Activated CD4-positive, alpha-beta memory T cell treated with anti-CD3 and anti-CD28 coated beads for 36 hours (primary cell): Measurements from ENCODE around the gene NTRK3. TPM values are rescaled to one million over a fixed set of nuclear protein-coding genes. Genes with fewer than 3 reads are reported as not detected.

Experiments used
- CTCF ChIA-PET: fragments of 350-600 bp; sonication (Branson Sonifier 250); formaldehyde crosslinking; loops from one replicate; lab custom pipeline; 2021; ENCODE audit warnings: antibody characterized with exemption, inconsistent platforms; lab: Charles Lee
- POLR2A ChIA-PET: fragments of 350-600 bp; sonication (Branson Sonifier 250); formaldehyde crosslinking; loops from one replicate; lab custom pipeline; 2021; ENCODE audit warnings: antibody characterized with exemption; lab: Charles Lee
- DNase-seq: peaks from one replicate; pipeline ENCODE4 v3.0.0-alpha.2; 2020
- H3K27ac Mint-ChIP-seq: one replicate; pipeline ENCODE4 v1.8.0; 2021; ENCODE audit warnings: mixed read lengths
- H3K27me3 Mint-ChIP-seq: one replicate; pipeline ENCODE4 v1.8.0; 2021; ENCODE audit warnings: mixed read lengths
- H3K36me3 Mint-ChIP-seq: one replicate; pipeline ENCODE4 v1.8.0; 2021; ENCODE audit warnings: mixed read lengths
- H3K4me1 Mint-ChIP-seq: one replicate; pipeline ENCODE4 v1.8.0; 2021; ENCODE audit warnings: low read depth, mixed read lengths
- H3K4me3 Mint-ChIP-seq: one replicate; pipeline ENCODE4 v1.8.0; 2021; ENCODE audit warnings: mild to moderate bottlenecking, mixed read lengths
- H3K9me3 Mint-ChIP-seq: one replicate; pipeline ENCODE4 v1.8.0; 2021; ENCODE audit warnings: mixed read lengths
- intact Hi-C: fragments of 100-400 bp; cut with micrococcal nuclease; formaldehyde crosslinking; loops from one replicate; pipeline ENCODE4 v1.15.1; 2023
- total RNA-seq, 2 experiments: library from RNA; stranded (reverse); gene quantifications; one replicate each; pipeline ENCODE4 v1.2.3, GENCODE V29; 2021

Gene NTRK3
- total RNA-seq, 2 experiments from 2014 or later, result 0.78 to 0.85 TPM

DNA sequence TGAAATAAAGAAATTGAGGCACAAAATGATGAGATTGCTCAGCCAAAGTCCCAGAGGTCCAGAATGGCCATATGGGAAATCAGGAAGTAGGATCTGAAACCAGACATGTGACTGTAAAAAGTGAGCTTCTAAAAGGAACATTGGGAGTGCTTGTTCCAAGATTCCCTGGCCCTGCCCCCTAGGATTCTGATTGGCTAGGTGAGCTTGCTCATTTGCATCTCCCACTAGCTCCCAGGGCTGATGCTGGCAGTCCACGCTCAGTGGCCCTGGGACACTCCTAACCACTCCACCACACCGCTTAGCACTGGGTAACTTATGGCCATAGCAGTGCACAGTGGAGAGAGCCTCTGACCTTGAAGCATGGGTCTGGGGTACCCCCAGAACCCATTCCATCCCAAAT lies 326.7 kb downstream of the NTRK3 start:
- ChIA-PET POLR2A (no interaction called here), CTCF (no interaction called here)
- no peak overlapping the region for H3K4me3 Mint-ChIP-seq
- no peaks in the 10 kb centered on the region for H3K27me3 Mint-ChIP-seq
- no peaks in the 10 kb centered on the region for H3K4me1 Mint-ChIP-seq
- no peaks in the 10 kb centered on the region for H3K36me3 Mint-ChIP-seq
- no peak overlapping the region for H3K27ac Mint-ChIP-seq
- H3K9me3 Mint-ChIP-seq, result no peaks in the 10 kb centered on the region
- no peak for DNase-seq
- intact Hi-C loops, result no loop called here

DNA sequence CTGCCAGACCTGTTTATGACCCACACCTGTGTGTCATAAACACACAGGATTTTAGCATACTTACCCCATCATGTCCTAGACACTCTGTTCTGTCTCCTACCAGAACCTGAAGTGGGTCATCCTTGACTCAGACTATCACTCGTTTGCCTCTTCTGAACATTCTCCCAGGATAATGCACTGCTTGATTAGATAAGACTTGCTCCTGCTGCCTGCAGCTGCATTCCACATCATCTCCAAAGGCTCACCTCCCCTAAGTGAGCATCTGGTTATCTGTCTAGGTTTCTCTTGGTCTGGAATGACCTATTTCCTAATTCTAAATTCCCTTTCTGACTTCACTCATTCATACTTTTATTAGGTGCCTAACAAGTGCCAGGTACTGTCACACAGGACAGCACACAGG lies 332.1 kb downstream of the NTRK3 start:
- CTCF ChIA-PET, result no interaction called here
- H3K4me1 Mint-ChIP-seq, result no peaks in the 10 kb centered on the region
- no peak for DNase-seq
- H3K27me3 Mint-ChIP-seq, result peaks cover 1% of the 10 kb centered on the region
- no peak overlapping the region for H3K27ac Mint-ChIP-seq
- POLR2A ChIA-PET, result no interaction called here
- intact Hi-C loops, result no loop called here
- H3K4me3 Mint-ChIP-seq, result no peak overlapping the region
- H3K9me3 Mint-ChIP-seq, result no peaks in the 10 kb centered on the region
- no peaks in the 10 kb centered on the region for H3K36me3 Mint-ChIP-seq

DNA sequence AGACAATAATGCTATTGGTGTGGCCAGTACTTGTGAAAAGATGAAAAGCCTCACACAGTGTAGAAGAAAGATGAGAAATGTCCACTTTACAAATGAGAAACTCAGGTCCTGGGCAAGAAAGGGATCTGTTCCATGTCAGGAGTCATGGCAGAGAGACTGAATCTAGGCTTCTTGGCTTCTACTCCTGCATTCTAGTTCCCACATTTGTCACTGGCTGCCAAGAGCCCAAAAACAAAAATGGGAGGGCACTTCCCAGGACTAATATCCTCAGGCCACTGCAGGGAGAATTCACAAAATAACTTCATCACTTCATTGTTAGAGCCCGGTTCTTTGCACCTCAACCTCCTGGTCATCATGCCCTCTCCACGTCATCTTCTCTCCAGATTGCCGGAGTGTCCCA lies 337.5 kb downstream of the NTRK3 start:
- H3K27me3 Mint-ChIP-seq, result peaks cover 1% of the 10 kb centered on the region
- H3K36me3 Mint-ChIP-seq, result no peaks in the 10 kb centered on the region
- intact Hi-C loops, result no loop called here
- no peaks in the 10 kb centered on the region for H3K4me1 Mint-ChIP-seq
- no peaks in the 10 kb centered on the region for H3K9me3 Mint-ChIP-seq
- CTCF ChIA-PET, result no interaction called here
- no peak overlapping the region for H3K27ac Mint-ChIP-seq
- POLR2A ChIA-PET, result no interaction called here
- no peak for DNase-seq
- no peak overlapping the region for H3K4me3 Mint-ChIP-seq

DNA sequence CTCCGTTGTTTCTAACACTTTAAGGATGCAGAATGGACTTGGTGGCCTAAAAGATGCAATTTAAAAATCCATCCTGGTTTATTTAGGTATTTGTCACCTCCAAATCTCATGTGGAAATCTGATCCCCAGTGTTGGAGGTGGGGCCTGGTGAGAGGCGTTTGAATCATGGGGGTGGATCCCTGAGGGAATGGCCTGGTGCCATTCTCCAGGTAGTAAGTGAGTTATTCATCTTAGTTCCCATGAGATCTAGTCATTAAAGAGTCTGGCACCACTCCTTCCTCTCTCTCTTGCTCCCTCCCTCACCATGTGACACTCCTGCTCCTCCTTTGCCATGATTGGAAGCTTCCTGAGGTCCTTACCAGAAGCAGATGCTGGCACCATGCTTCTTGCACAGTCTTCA lies 339.1 kb downstream of the NTRK3 start:
- Mint-ChIP-seq H3K4me3 (no peak overlapping the region), H3K27me3 (peaks cover 3% of the 10 kb centered on the region), H3K4me1 (no peaks in the 10 kb centered on the region), H3K9me3 (no peaks in the 10 kb centered on the region), H3K36me3 (no peaks in the 10 kb centered on the region), H3K27ac (no peak overlapping the region)
- no peak for DNase-seq
- intact Hi-C loops, result no loop called here
- POLR2A ChIA-PET, result no interaction called here
- CTCF ChIA-PET, result no interaction called here

DNA sequence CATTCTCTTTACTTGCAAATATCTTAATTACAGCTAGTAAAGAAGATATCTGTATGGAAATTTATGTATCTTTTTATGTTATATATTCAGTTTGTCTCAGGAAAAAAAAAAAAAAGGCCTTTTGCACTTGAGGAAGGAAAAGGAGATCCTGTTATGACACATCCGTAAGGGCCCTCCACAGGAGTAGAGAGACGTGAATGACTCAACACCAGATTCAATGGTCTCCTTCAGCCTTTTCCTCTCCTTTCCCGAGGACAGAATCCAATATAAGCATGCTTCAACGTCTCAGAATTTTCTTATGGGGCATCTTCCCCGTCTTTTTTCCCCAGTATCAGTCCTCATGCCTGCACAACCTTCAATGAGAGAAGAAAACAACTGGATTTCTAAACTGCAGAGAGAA lies 340.3 kb downstream of the NTRK3 start:
- Mint-ChIP-seq H3K36me3 (no peaks in the 10 kb centered on the region), H3K4me3 (no peak overlapping the region), H3K27me3 (peaks cover 3% of the 10 kb centered on the region), H3K4me1 (no peaks in the 10 kb centered on the region), H3K9me3 (no peaks in the 10 kb centered on the region), H3K27ac (no peak overlapping the region)
- CTCF ChIA-PET, result no interaction called here
- intact Hi-C loops, result no loop called here
- DNase-seq, result no peak
- POLR2A ChIA-PET, result no interaction called here

DNA sequence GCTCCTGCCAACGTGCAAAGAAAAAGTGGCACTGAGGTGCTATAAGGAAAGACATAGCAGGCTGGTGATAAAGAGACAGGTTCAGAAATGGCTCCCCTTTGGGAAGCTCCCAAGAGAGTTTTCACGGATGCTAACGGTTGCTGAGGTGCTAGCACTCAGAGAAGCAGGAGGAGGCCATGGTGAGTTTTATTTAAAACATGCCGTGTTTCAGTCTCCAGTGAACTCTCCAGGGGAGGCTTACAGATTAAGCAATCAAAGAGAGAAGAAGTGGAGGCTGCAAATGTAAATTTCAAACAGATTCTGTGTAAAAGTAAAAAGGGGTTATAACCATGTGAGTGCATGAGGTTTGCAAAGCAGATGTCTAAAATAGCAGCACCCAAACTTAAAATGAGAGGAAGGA lies 346.2 kb downstream of the NTRK3 start:
- Mint-ChIP-seq H3K27ac (no peak overlapping the region), H3K27me3 (peaks cover 1% of the 10 kb centered on the region), H3K4me3 (no peak overlapping the region), H3K4me1 (no peaks in the 10 kb centered on the region), H3K9me3 (no peaks in the 10 kb centered on the region), H3K36me3 (no peaks in the 10 kb centered on the region)
- CTCF ChIA-PET, result no interaction called here
- POLR2A ChIA-PET, result no interaction called here
- intact Hi-C loops, result no loop called here
- DNase-seq, result no peak

DNA sequence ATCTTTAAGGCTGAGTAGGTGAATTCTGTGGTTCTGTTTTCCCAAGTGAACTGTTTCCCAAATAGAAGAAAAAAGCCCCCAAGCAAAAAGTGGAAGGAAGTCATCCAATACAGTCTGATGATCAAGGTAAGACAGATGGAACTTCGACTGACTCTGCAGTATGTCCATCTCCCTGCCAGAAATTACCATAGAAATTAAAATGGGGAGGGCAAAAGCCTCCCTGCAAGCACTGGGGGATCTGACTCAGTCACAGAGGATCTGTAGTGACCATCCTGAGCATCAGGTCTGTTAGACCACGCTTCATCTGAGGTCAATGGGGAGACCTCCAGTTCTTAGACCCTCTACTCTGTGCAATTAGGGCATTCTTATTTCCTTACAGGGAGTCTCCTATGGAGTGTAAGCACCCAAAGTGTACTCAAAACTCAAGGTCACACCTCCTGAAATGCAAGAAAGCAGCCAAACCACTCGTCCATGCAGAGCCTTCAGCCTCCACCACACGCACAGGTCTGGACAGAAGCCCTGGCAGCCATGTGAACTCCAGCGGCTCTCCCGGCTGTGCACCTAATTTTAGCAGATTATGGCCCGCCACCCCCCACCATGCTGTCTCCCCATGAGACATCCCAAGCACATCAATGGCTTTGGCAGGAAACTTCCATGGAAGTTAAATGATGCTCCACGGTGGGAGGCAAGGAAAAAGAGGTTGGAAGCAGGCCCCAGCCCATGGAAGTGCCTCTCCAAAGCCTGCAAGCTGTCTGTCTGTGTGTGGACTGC lies 348.7 kb downstream of the NTRK3 start:
- POLR2A ChIA-PET, result no interaction called here
- no peak overlapping the region for H3K27ac Mint-ChIP-seq
- no peak for DNase-seq
- intact Hi-C loops, result no loop called here
- H3K4me3 Mint-ChIP-seq, result no peak overlapping the region
- no peaks in the 10 kb centered on the region for H3K36me3 Mint-ChIP-seq
- H3K27me3 Mint-ChIP-seq, result peaks cover under 1% of the 10 kb centered on the region
- CTCF ChIA-PET, result no interaction called here
- no peaks in the 10 kb centered on the region for H3K4me1 Mint-ChIP-seq
- no peaks in the 10 kb centered on the region for H3K9me3 Mint-ChIP-seq

DNA sequence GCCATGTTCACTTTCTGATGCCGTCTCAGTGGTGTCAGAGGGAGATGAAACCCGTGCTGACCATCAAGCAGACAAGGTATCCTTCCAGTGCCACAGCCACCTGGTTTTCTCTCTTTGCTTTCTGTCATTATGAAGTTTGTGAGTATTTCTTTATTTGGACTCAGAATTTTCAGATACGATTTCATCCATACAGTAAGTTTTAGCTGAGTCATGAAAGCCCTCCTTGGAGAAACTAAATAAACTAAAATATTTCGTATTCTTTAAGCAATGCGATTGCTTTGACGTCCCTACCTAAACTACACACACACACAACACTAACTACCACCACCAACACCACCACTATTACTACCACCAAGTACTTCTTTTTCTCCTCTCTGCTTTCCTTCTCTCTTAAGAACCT lies 350.1 kb downstream of the NTRK3 start:
- ChIA-PET CTCF (no interaction called here), POLR2A (no interaction called here)
- Mint-ChIP-seq H3K36me3 (no peaks in the 10 kb centered on the region), H3K4me3 (no peak overlapping the region), H3K27ac (no peak overlapping the region), H3K27me3 (no peaks in the 10 kb centered on the region), H3K4me1 (no peaks in the 10 kb centered on the region), H3K9me3 (no peaks in the 10 kb centered on the region)
- intact Hi-C loops, result no loop called here
- no peak for DNase-seq

DNA sequence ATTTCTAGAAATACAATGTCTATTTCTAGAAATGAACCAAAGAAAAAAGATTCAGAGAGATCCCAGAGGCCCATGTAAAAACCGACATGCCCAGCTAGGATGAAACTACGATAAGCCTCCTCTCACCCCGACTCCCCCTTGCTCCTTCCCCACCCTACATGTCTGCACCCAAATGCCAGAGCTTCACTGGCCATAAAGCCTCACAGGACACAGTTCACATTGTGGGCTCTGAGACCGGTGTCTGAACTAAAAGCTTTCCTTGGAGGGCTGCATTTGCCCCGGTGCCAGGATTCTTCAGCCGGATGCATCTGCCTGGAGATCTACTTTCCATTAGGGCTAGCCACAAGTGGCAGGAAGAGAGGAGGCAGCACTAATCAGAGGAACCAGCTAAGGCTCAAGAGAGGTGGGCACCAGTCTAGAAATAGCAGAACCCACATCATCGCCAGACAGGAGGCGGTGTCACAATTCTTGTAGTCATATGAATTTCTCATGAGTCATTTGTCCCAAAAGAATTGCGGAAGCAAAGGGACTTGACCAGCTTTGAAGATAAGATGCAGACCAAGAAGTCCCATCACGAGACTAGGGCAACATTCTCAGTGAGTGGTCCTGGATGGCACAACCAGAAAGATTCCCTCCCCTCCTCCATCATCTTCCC lies 353.6 kb downstream of the NTRK3 start:
- no peaks in the 10 kb centered on the region for H3K4me1 Mint-ChIP-seq
- no peaks in the 10 kb centered on the region for H3K27me3 Mint-ChIP-seq
- no peaks in the 10 kb centered on the region for H3K9me3 Mint-ChIP-seq
- no peak overlapping the region for H3K27ac Mint-ChIP-seq
- no peaks in the 10 kb centered on the region for H3K36me3 Mint-ChIP-seq
- intact Hi-C loops, result no loop called here
- ChIA-PET CTCF (no interaction called here), POLR2A (no interaction called here)
- no peak for DNase-seq
- H3K4me3 Mint-ChIP-seq, result no peak overlapping the region

DNA sequence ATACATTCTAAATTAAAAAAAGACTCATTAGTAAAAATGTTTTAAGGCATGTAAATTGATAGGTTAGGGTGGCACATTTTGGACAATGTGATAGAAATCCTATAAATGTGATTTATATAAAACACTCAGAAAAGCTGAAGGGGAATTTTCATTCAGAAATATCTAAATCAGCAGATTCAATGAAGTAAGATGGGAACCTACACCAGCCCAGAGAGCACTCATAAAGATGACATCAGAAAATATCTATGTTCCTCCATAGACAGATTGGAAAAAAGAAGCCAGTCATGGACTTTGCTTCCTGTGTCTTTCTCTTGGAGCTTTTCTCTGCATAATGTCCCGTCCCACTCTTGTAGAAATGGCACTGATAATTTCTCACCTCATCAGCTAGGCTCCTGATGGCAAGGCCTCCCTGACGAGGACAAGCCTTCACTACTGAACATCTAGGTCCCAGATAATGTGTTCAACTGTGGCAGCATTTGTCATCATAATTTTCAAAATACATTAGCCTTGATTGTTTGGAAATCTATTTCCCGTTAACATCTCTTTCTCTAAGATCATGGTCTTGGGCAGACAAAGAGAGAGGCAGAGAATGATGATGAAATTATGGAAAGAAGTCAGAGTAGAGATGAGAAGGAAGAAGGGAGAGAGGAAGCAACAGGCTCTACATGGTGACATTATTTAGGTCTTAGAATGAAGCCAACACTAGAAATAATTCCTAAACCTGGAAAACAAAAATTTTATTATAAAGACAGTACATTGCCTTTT lies 354.4 kb downstream of the NTRK3 start:
- H3K4me3 Mint-ChIP-seq, result no peak overlapping the region
- H3K36me3 Mint-ChIP-seq, result no peaks in the 10 kb centered on the region
- ChIA-PET POLR2A (no interaction called here), CTCF (no interaction called here)
- H3K27me3 Mint-ChIP-seq, result no peaks in the 10 kb centered on the region
- intact Hi-C loops, result no loop called here
- no peaks in the 10 kb centered on the region for H3K4me1 Mint-ChIP-seq
- H3K27ac Mint-ChIP-seq, result no peak overlapping the region
- H3K9me3 Mint-ChIP-seq, result no peaks in the 10 kb centered on the region
- no peak for DNase-seq

DNA sequence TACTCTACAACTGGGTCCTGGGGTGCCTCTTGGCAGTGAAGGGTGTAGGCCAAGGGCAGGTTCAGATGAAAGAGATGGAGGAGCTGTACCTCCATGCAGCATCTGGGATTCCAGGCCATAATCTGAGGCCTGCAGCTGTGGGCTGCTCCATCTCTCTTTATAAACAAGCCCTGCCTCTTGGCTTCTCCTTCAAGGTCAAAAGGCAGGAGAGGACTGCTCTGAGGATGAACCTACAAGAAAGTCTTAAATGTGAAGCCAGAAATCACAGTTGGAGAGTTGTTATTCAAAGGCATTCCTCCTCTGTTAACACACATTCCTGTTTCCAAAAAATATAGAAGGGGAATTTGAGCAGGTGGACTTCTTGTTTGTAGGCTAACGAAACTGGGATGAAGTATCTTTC lies 355.5 kb downstream of the NTRK3 start:
- ChIA-PET CTCF (no interaction called here), POLR2A (no interaction called here)
- Mint-ChIP-seq H3K4me1 (no peaks in the 10 kb centered on the region), H3K36me3 (no peaks in the 10 kb centered on the region), H3K9me3 (no peaks in the 10 kb centered on the region), H3K27me3 (no peaks in the 10 kb centered on the region), H3K27ac (no peak overlapping the region), H3K4me3 (no peak overlapping the region)
- intact Hi-C loops, result no loop called here
- no peak for DNase-seq

DNA sequence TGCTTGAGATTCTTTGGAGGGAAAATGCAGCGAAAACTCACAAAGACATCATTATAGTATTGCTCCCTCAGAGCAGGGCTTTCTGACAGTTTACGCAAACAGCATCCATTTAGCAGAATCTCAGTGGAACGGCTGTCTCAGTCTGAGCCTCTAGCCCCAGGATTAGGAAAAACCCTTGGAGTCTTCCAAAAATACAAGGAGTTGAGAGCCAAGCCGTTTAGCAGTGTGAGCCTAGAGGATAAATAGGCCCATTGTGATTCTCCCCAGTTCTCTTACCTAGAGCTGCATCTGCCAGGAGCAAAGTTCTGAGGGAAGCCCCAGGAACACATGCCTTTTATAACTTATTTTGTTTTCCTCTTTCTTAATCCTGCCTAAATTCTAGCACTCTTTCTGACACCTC lies 359.6 kb downstream of the NTRK3 start:
- no peaks in the 10 kb centered on the region for H3K9me3 Mint-ChIP-seq
- intact Hi-C loops, result no loop called here
- no peaks in the 10 kb centered on the region for H3K27me3 Mint-ChIP-seq
- no peaks in the 10 kb centered on the region for H3K36me3 Mint-ChIP-seq
- H3K27ac Mint-ChIP-seq, result no peak overlapping the region
- no peaks in the 10 kb centered on the region for H3K4me1 Mint-ChIP-seq
- no peak for DNase-seq
- ChIA-PET POLR2A (no interaction called here), CTCF (interaction anchor here (0.6 kb wide), 1 partner anchor 543 kb away, joined by 3 read pairs; no protein-coding TSS in a partner anchor)
- H3K4me3 Mint-ChIP-seq, result no peak overlapping the region
